Fibroblast of lung (primary cell): ENCODE data around the gene PELI3.

Experiments used
- EZH2 ChIP-seq: IDR thresholded peaks from 2 replicates; pipeline ENCODE4 v1.5.1; 2012; ENCODE audit warnings: low read length, control low read depth, mild to moderate bottlenecking; ENCODE audit errors: missing control alignments
- TF ChIP-seq, protein P1 (sequence below), 2 donors: IDR thresholded peaks in 1 of 2; conservative IDR thresholded peaks in 1 of 2; 1 replicate in 1 of 2; 2 replicates in 1 of 2; pipeline ENCODE4 v1.5.1; 2011 to 2012; ENCODE audit warnings: low read length in 2 of 2, control low read depth in 1 of 2, inconsistent platforms in 1 of 2, low read depth in 1 of 2, mild to moderate bottlenecking in 1 of 2

GRCh38 chr11:66489636-66490035 lies 22.9 kb downstream of the PELI3 start:
- TF ChIP-seq, protein P1, sequence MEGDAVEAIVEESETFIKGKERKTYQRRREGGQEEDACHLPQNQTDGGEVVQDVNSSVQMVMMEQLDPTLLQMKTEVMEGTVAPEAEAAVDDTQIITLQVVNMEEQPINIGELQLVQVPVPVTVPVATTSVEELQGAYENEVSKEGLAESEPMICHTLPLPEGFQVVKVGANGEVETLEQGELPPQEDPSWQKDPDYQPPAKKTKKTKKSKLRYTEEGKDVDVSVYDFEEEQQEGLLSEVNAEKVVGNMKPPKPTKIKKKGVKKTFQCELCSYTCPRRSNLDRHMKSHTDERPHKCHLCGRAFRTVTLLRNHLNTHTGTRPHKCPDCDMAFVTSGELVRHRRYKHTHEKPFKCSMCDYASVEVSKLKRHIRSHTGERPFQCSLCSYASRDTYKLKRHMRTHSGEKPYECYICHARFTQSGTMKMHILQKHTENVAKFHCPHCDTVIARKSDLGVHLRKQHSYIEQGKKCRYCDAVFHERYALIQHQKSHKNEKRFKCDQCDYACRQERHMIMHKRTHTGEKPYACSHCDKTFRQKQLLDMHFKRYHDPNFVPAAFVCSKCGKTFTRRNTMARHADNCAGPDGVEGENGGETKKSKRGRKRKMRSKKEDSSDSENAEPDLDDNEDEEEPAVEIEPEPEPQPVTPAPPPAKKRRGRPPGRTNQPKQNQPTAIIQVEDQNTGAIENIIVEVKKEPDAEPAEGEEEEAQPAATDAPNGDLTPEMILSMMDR (conservative IDR thresholded peaks at IDR 0.05 in 1 of 2, IDR thresholded peaks at IDR 0.05 in 1 of 2; ENCODE audit: low read depth in 1 of 2, low read length in 2 of 2) = no peak
- no peak for TF ChIP-seq EZH2
